H1 (cell line): ENCODE data around the gene ARID1B. TPM values are rescaled to one million over a fixed set of nuclear protein-coding genes. Genes with fewer than 3 reads are reported as not detected.

ENCODE experiments used
- CTCF ChIA-PET: fragments of 300-600 bp; sonication (Branson Sonifier 250); formaldehyde crosslinking; loops from one replicate; lab custom pipeline; 2021; ENCODE audit not compliant: partially characterized antibody; lab: Charles Lee
- POLR2A ChIA-PET: fragments of 300-600 bp; sonication (Branson Sonifier 250); formaldehyde crosslinking; loops from one replicate; lab custom pipeline; 2021; ENCODE audit warnings: inconsistent platforms; ENCODE audit not compliant: partially characterized antibody; lab: Charles Lee
- DNase-seq, 2 experiments: peaks; one replicate each; pipeline versions ENCODE4 v3.0.0 to v3.0.0-alpha.2; 2010 to 2022; ENCODE audit warnings: low spot score in 2 of 2, low read depth in 1 of 2, mixed read lengths in 1 of 2
- FAIRE-seq: peaks from 2 replicates; lab custom pipeline; 2011; peaks lifted over from hg19 to GRCh38; lab: Jason Lieb, UNC
- H2AFZ ChIP-seq: 2 replicates; pipeline ENCODE4 v1.8.1; 2012; ENCODE audit warnings: low read length, inconsistent platforms
- H2AK5ac ChIP-seq: 2 replicates; pipeline ENCODE4 v1.6.1; 2013; ENCODE audit warnings: low read depth, low read length
- H2BK120ac ChIP-seq: replicated peaks from 2 replicates; pipeline ENCODE3; 2013; ENCODE audit warnings: low read depth, low read length, inconsistent platforms
- H2BK12ac ChIP-seq: 2 replicates; pipeline ENCODE4 v1.6.1; 2013; ENCODE audit warnings: low read depth, low read length
- H2BK15ac ChIP-seq: 2 replicates; pipeline ENCODE4 v1.6.1; 2013; ENCODE audit warnings: low read length
- H2BK20ac ChIP-seq: 2 replicates; pipeline ENCODE4 v1.6.1; 2013; ENCODE audit warnings: low read length
- H2BK5ac ChIP-seq: 2 replicates; pipeline ENCODE4 v1.6.1; 2013; ENCODE audit warnings: low read depth, low read length
- H3K14ac ChIP-seq: 2 replicates; pipeline ENCODE4 v1.6.1; 2013; ENCODE audit warnings: inconsistent platforms; ENCODE audit not compliant: insufficient read length
- H3K18ac ChIP-seq: 2 replicates; pipeline ENCODE4 v1.6.1; 2013; ENCODE audit warnings: low read length; ENCODE audit errors: extremely low read depth
- H3K23ac ChIP-seq: 2 replicates; pipeline ENCODE4 v1.6.1; 2013; ENCODE audit warnings: inconsistent platforms; ENCODE audit not compliant: insufficient read length
- H3K23me2 ChIP-seq: 2 replicates; pipeline ENCODE4 v1.6.1; 2013; ENCODE audit warnings: low read depth, low read length
- H3K27ac ChIP-seq: 2 replicates; pipeline ENCODE4 v1.6.1; 2011; ENCODE audit warnings: low read depth, low read length, inconsistent platforms
- H3K27me3 ChIP-seq, 4 experiments: replicated peaks in 1 of 4; 1 replicate in 1 of 4; 2 replicates in 3 of 4; pipeline versions ENCODE4 v1.6.1 to v1.8.1; 2011 to 2013; ENCODE audit warnings: low read length in 3 of 4, mild to moderate bottlenecking in 3 of 4, inconsistent platforms in 2 of 4, mixed read lengths in 2 of 4, moderate library complexity in 1 of 4; ENCODE audit not compliant: control insufficient read depth in 3 of 4, insufficient read depth in 3 of 4; ENCODE audit errors: extremely low read depth in 1 of 4
- H3K36me3 ChIP-seq, 4 experiments: 2 replicates each; pipeline versions ENCODE4 v1.6.1 to v1.8.1; 2011 to 2013; ENCODE audit warnings: mild to moderate bottlenecking in 4 of 4, low read length in 3 of 4, moderate library complexity in 2 of 4, control low read depth in 1 of 4, inconsistent platforms in 1 of 4; ENCODE audit not compliant: insufficient read depth in 4 of 4, control insufficient read depth in 2 of 4
- H3K4ac ChIP-seq: replicated peaks from 2 replicates; pipeline ENCODE3; 2013; ENCODE audit warnings: low read length, low read depth, mixed read lengths, inconsistent platforms; ENCODE audit not compliant: insufficient read length
- H3K4me1 ChIP-seq, 4 experiments: replicated peaks in 1 of 4; 1 replicate in 1 of 4; 2 replicates in 3 of 4; pipeline versions ENCODE4 v1.6.1 to v1.8.1; 2011 to 2013; ENCODE audit warnings: low read length in 3 of 4, inconsistent platforms in 2 of 4, mixed read lengths in 1 of 4; ENCODE audit not compliant: insufficient read depth in 4 of 4, control insufficient read depth in 3 of 4
- H3K4me2 ChIP-seq, 2 experiments: 2 replicates each; pipeline versions ENCODE4 v1.6.1 to v1.8.1; 2011 to 2013; ENCODE audit warnings: low read depth in 2 of 2, low read length in 2 of 2, control low read depth in 1 of 2, inconsistent platforms in 1 of 2, mild to moderate bottlenecking in 1 of 2; ENCODE audit not compliant: insufficient read depth in 1 of 2
- H3K4me3 ChIP-seq, 4 experiments: fragments of 200-600, 300-600 bp in 1 of 4; sonication (generic), shearing (Covaris generic), sonication (Bioruptor Twin) in 1 of 4; 2 replicates each; pipeline versions ENCODE4 v1.5.1 to v1.8.1; 2011 to 2016; ENCODE audit warnings: low read length in 4 of 4, low read depth in 3 of 4, control low read depth in 2 of 4, inconsistent platforms in 2 of 4, mild to moderate bottlenecking in 2 of 4, mixed read lengths in 1 of 4, moderate library complexity in 1 of 4; ENCODE audit not compliant: insufficient read depth in 2 of 4; ENCODE audit errors: extremely low read depth in 1 of 4
- H3K56ac ChIP-seq: replicated peaks from 2 replicates; pipeline ENCODE3; 2013; ENCODE audit warnings: low read depth, mild to moderate bottlenecking, mixed read lengths, low read length, inconsistent platforms; ENCODE audit not compliant: insufficient read length
- H3K79me1 ChIP-seq: 2 replicates; pipeline ENCODE4 v1.6.1; 2013; ENCODE audit warnings: low read depth, low read length, control low read depth
- H3K79me2 ChIP-seq, 2 experiments: 2 replicates each; pipeline versions ENCODE4 v1.6.1 to v1.8.1; 2012 to 2013; ENCODE audit warnings: low read length in 2 of 2, mild to moderate bottlenecking in 2 of 2, inconsistent platforms in 1 of 2; ENCODE audit not compliant: insufficient read depth in 2 of 2, control insufficient read depth in 1 of 2
- H3K9ac ChIP-seq, 4 experiments: replicated peaks in 1 of 4; 1 replicate in 1 of 4; 2 replicates in 3 of 4; pipeline versions ENCODE4 v1.6.1 to v1.8.1; 2011 to 2013; ENCODE audit warnings: low read depth in 3 of 4, low read length in 3 of 4, control low read depth in 2 of 4, mild to moderate bottlenecking in 2 of 4, moderate library complexity in 2 of 4, inconsistent platforms in 1 of 4; ENCODE audit errors: extremely low read depth in 1 of 4
- H3K9me3 ChIP-seq, 2 experiments: 2 replicates each; pipeline versions ENCODE4 v1.6.1 to v1.8.1; 2012 to 2013; ENCODE audit warnings: mild to moderate bottlenecking in 2 of 2, moderate library complexity in 2 of 2, control low read depth in 1 of 2, inconsistent platforms in 1 of 2, low read depth in 1 of 2, low read length in 1 of 2, mixed read lengths in 1 of 2; ENCODE audit not compliant: insufficient read depth in 2 of 2
- H4K20me1 ChIP-seq, 2 experiments: replicated peaks in 1 of 2; 2 replicates each; pipeline versions ENCODE3 to v1.8.1; 2011 to 2013; ENCODE audit warnings: inconsistent platforms in 2 of 2, low read length in 2 of 2, mild to moderate bottlenecking in 1 of 2; ENCODE audit not compliant: insufficient read depth in 2 of 2, control insufficient read depth in 1 of 2
- H4K5ac ChIP-seq: 2 replicates; pipeline ENCODE4 v1.6.1; 2013; ENCODE audit warnings: low read length, low read depth, mixed read lengths, inconsistent platforms; ENCODE audit not compliant: insufficient read length
- H4K8ac ChIP-seq: 2 replicates; pipeline ENCODE4 v1.8.0; 2013; ENCODE audit warnings: mild to moderate bottlenecking, moderate library complexity, low read length, inconsistent platforms; ENCODE audit not compliant: insufficient read depth; ENCODE audit errors: extremely low read depth
- H4K91ac ChIP-seq: replicated peaks from 2 replicates; pipeline ENCODE3; 2013; ENCODE audit warnings: low read length, mixed read lengths, inconsistent platforms; ENCODE audit not compliant: insufficient read length
- BCL11A ChIP-seq, 2 experiments: IDR thresholded peaks; one replicate each; pipeline ENCODE4 v1.6.1; 2011; ENCODE audit warnings: low read depth in 2 of 2, low read length in 2 of 2, mild to moderate bottlenecking in 2 of 2
- CBX8 ChIP-seq: fragments of 300-800, 300-1000 bp; sonication (generic); IDR thresholded peaks from 2 replicates; pipeline ENCODE4 v1.7.1; 2016; ENCODE audit warnings: low read depth, low read length, borderline replicate concordance
- KDM5A ChIP-seq: fragments of 200-600 bp; IDR thresholded peaks from 2 replicates; pipeline ENCODE4 v1.7.1; 2012; ENCODE audit warnings: mild to moderate bottlenecking, low read length, inconsistent platforms, mixed read lengths
- NRF1 ChIP-seq: IDR thresholded peaks from 2 replicates; pipeline ENCODE4 v1.6.1; 2011; ENCODE audit warnings: mild to moderate bottlenecking, low read depth, low read length, improper control_type of control experiment
- POLR2A ChIP-seq, 2 experiments: IDR thresholded peaks; 1 replicate in 1 of 2; 2 replicates in 1 of 2; pipeline ENCODE4 v1.6.1; 2011; ENCODE audit warnings: low read depth in 2 of 2, low read length in 2 of 2, mild to moderate bottlenecking in 2 of 2; ENCODE audit errors: control extremely low read depth in 1 of 2
- RFX5 ChIP-seq: IDR thresholded peaks from 2 replicates; pipeline ENCODE4 v1.6.1; 2011; ENCODE audit warnings: low read depth, low read length, improper control_type of control experiment, borderline replicate concordance
- WGBS, 2 experiments: shearing (Covaris generic) in 1 of 2; methylation state at CpG; one replicate each; pipeline versions ENCODE4 v1.1.6 to v1.1.7; 2013 to 2015; ENCODE audit warnings: low lambda C conversion rate in 2 of 2, mixed read lengths in 2 of 2, inconsistent platforms in 1 of 2, low coverage in 1 of 2, missing lambda C conversion rate in 1 of 2; ENCODE audit not compliant: insufficient replicate concordance in 2 of 2, insufficient coverage in 1 of 2, insufficient read length in 1 of 2; ENCODE audit errors: extremely low coverage in 1 of 2, missing lambda C conversion rate in 1 of 2; 5-methylcytosine and 5-hydroxymethylcytosine counted together
- polyA plus RNA-seq, 7 experiments: library from polyadenylated mRNA; depleted of rRNA in 3 of 7; stranded (reverse) in 5 of 7; unstranded in 2 of 7; fragments of >200 nt in 5 of 7; fragments of 200-250 nt in 2 of 7; gene quantifications; 1 replicate in 5 of 7; 2 replicates in 1 of 7; 4 replicates in 1 of 7; pipeline versions ENCODE4 v1.2.1 to v1.2.3, GENCODE V29; 2011 to 2013; ENCODE audit warnings: missing spikeins in 2 of 7, mixed read lengths in 2 of 7
- total RNA-seq: library from RNA; stranded (reverse); fragmentation: NEBNext Ultra II Directional; extraction: Animal tissue kit (Norgen Biotek cat#: 25700); gene quantifications from 2 replicates; pipeline ENCODE4 v1.2.1, GENCODE V29; 2021
- TF ChIP-seq, protein P1 (sequence below): IDR thresholded peaks from 2 replicates; pipeline ENCODE4 v1.6.1; 2012; ENCODE audit warnings: inconsistent platforms
- TF ChIP-seq, protein P2 (sequence below), 3 experiments: IDR thresholded peaks; 1 replicate in 2 of 3; 2 replicates in 1 of 3; pipeline versions ENCODE4 v1.5.1 to v1.6.1; 2011; ENCODE audit warnings: low read length in 3 of 3, mild to moderate bottlenecking in 3 of 3, inconsistent platforms in 2 of 3, low read depth in 1 of 3, moderate library complexity in 1 of 3; ENCODE audit not compliant: insufficient read depth in 1 of 3; ENCODE audit errors: control extremely low read depth in 1 of 3

The ARID1B gene
- total and polyA plus RNA-seq, 2 of the 8 experiments (the other 6 are each of a cell fraction or from before 2014, with no cell fraction given) = 24.3 to 70.3 TPM

DNA sequence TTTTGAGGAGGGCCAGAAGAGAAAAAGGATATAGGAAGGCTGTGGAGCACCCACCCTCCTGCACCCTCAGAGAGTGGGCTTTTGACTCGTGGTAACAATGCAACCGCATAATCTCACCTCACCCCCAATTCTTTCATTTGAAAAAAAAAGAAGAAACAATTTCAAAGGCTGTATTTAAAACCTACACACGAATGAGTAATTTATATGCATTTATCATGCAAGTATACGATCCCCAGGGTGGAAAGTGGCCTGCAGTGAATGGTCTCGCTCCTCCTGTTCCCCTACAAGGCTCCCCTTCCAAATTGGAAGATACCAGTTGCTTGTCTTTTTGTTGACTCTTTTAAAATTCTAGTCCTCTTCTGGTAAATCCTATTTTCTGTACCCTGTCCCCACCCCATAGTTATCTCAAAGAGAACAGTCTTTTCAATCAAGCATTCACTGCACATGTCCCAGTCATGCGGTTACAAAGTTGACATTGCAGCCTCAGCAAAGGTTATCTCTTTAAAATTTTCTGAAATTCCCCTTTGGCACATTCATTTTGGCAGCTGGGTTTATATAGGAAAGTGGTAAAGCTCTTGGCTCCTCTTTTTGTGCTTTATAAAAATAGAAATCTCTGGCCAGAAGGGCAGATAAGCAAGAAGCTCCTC, 110.6 kb downstream of the ARID1B start:
- peaks cover 0 to 98% of the 10 kb centered on the region in 2 experiments; a peak in 3 of 4 replicates for H3K79me2 ChIP-seq
- H2BK15ac ChIP-seq = no peak overlapping the region
- ChIA-PET CTCF (interaction anchor here (1.1 to 2.0 kb wide), 3 partner anchors 11 to 111 kb away, joined by 3 to 9 read pairs (median 3); no protein-coding TSS in a partner anchor), POLR2A (interaction anchor here (1.4 to 2.0 kb wide), 3 partner anchors 10 to 18 kb away, joined by 3 to 5 read pairs (median 3); no protein-coding TSS in a partner anchor)
- no peaks in the 10 kb centered on the region for H3K36me3 ChIP-seq
- no peak overlapping the region for H4K5ac ChIP-seq
- no peak overlapping the region for H2BK5ac ChIP-seq
- H3K4me3 ChIP-seq = no peak overlapping the region
- H4K20me1 ChIP-seq = peaks cover 4 to 7% of the 10 kb centered on the region in 2 experiments
- no peak overlapping the region for H2AFZ ChIP-seq
- H2AK5ac ChIP-seq = no peak overlapping the region
- H3K9ac ChIP-seq = no peak overlapping the region
- H3K27me3 ChIP-seq = no peaks in the 10 kb centered on the region
- no peak overlapping the region for H3K18ac ChIP-seq
- no peak overlapping the region for H4K91ac ChIP-seq
- H3K23ac ChIP-seq = no peak overlapping the region
- H3K4me1 ChIP-seq = peaks cover 0 to 26% (median 18%) of the 10 kb centered on the region in 4 experiments; a peak in 6 of 7 replicates
- H3K14ac ChIP-seq = no peak overlapping the region
- H2BK120ac ChIP-seq = no peak overlapping the region
- H3K56ac ChIP-seq = no peak overlapping the region
- no peak overlapping the region for H3K27ac ChIP-seq
- H3K4me2 ChIP-seq = 0 out of 4 replicates have a peak overlapping the region, but pooled peaks of 1 of the 2 experiments have one; percentile 3
- H2BK20ac ChIP-seq = no peak overlapping the region
- no peak for DNase-seq
- WGBS, 2 experiments = 51% methylated on average over 6 of the region's 6 CpGs; no CpG with 5 or more reads in 1 of the 2 experiments
- no peak overlapping the region for H3K4ac ChIP-seq
- FAIRE-seq = no peak
- H3K79me1 ChIP-seq = peaks cover 4% of the 10 kb centered on the region; the same call in 1 of the 2 replicates
- H4K8ac ChIP-seq = no peak overlapping the region
- H2BK12ac ChIP-seq = no peak overlapping the region
- H3K9me3 ChIP-seq = no peaks in the 10 kb centered on the region
- no peaks in the 10 kb centered on the region for H3K23me2 ChIP-seq
- TF ChIP-seq BCL11A (IDR thresholded peaks at IDR 0.05; ENCODE audit: low read depth in 2 of 2, low read length in 2 of 2) (no peak), POLR2A (IDR thresholded peaks at IDR 0.05; ENCODE audit: control extremely low read depth in 1 of 2, low read depth in 2 of 2, low read length in 2 of 2) (no peak), RFX5 (no peak), NRF1 (no peak), CBX8 (no peak), KDM5A (no peak)
- TF ChIP-seq, protein P1, sequence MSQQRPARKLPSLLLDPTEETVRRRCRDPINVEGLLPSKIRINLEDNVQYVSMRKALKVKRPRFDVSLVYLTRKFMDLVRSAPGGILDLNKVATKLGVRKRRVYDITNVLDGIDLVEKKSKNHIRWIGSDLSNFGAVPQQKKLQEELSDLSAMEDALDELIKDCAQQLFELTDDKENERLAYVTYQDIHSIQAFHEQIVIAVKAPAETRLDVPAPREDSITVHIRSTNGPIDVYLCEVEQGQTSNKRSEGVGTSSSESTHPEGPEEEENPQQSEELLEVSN = no peak
- TF ChIP-seq, protein P2, sequence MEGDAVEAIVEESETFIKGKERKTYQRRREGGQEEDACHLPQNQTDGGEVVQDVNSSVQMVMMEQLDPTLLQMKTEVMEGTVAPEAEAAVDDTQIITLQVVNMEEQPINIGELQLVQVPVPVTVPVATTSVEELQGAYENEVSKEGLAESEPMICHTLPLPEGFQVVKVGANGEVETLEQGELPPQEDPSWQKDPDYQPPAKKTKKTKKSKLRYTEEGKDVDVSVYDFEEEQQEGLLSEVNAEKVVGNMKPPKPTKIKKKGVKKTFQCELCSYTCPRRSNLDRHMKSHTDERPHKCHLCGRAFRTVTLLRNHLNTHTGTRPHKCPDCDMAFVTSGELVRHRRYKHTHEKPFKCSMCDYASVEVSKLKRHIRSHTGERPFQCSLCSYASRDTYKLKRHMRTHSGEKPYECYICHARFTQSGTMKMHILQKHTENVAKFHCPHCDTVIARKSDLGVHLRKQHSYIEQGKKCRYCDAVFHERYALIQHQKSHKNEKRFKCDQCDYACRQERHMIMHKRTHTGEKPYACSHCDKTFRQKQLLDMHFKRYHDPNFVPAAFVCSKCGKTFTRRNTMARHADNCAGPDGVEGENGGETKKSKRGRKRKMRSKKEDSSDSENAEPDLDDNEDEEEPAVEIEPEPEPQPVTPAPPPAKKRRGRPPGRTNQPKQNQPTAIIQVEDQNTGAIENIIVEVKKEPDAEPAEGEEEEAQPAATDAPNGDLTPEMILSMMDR (IDR thresholded peaks at IDR 0.05; ENCODE audit: control extremely low read depth in 1 of 3, insufficient read depth in 1 of 3, low read depth in 1 of 3, low read length in 3 of 3) = no peak
